Left cardiac atrium (tissue), 4 donors: Measurements from ENCODE around the gene ATXN10. TPM values are rescaled to one million over a fixed set of nuclear protein-coding genes. Genes with fewer than 3 reads are reported as not detected.
"Not testable (repeated sequence)": the region's sequence is repeated elsewhere in the genome, so short reads cannot be mapped to it uniquely, and the experiment has no call there.

Source experiments
- ATAC-seq, 2 donors: fragments of 200-7000 bp; cut with Tn5 transposase; one replicate each; pipeline ENCODE4 v1.9.1; 2020; ENCODE audit warnings: mild to moderate bottlenecking in 2 of 2, moderate library complexity in 2 of 2
- DNase-seq: peaks from one replicate; pipeline ENCODE4 v3.0.0-alpha.2; 2020
- intact Hi-C, 2 donors: fragments of 100-400 bp; cut with DNase I; formaldehyde crosslinking; loops; one replicate each; pipeline versions ENCODE4 v1.14.1 to v1.15.1; 2022 to 2023
- total RNA-seq, 2 donors: library from RNA; stranded (reverse); fragmentation: NEBNext Ultra II Directional; extraction: Animal tissue kit (Norgen Biotek cat#: 25700); gene quantifications; one replicate each; pipeline ENCODE4 v1.2.1, GENCODE V29; 2021
- donor health status: DM: no; HTN: yes; CAD: no.
- donor health status: DM: no; HTN: yes; CAD: no; lungs with severe emphysema.
- donor health status: DM: yes; HTN: yes; CAD: no.
- donor health status: Dilated cardiomyopathy.

ATXN10 gene
- total RNA-seq, 2 donors from 2014 or later = 129 to 143 TPM

GRCh38 chr22:45793161-45793560 lies 121.5 kb downstream of the ATXN10 start:
- no peak for DNase-seq
- ATAC-seq = no peak
- intact Hi-C loops = no loop called here

GRCh38 chr22:45793892-45794291 lies 122.3 kb downstream of the ATXN10 start:
- intact Hi-C loops = no loop called here
- ATAC-seq (no peak), DNase-seq (no peak)

- intact Hi-C loops, ATAC-seq, DNase-seq: not testable (repeated sequence)
These were observed 124.4 kb downstream of the ATXN10 start for GRCh38 chr22:45796009-45796408.

GRCh38 chr22:45799291-45799690 lies 127.7 kb downstream of the ATXN10 start:
- ATAC-seq = no peak
- DNase-seq = no peak
- intact Hi-C loops = no loop called here

- no peak for ATAC-seq
- no peak for DNase-seq
- intact Hi-C loops = no loop called here
These were observed 130.4 kb downstream of the ATXN10 start for GRCh38 chr22:45802054-45802453.

GRCh38 chr22:45804319-45804985 lies 132.8 kb downstream of the ATXN10 start:
- DNase-seq = no peak
- no peak for ATAC-seq
- intact Hi-C loops = no loop called here

- DNase-seq = no peak
- no peak for ATAC-seq
- intact Hi-C loops = no loop called here
These were observed 133.3 kb downstream of the ATXN10 start for GRCh38 chr22:45804986-45805325.

GRCh38 chr22:45805413-45805812 lies 133.8 kb downstream of the ATXN10 start:
- intact Hi-C loops = no loop called here
- DNase-seq (no peak), ATAC-seq (peak in 1 of 2 donors; percentile 55)

- intact Hi-C loops = no loop called here
- DNase-seq (no peak), ATAC-seq (no peak)
These were observed 135.7 kb downstream of the ATXN10 start for GRCh38 chr22:45807156-45807915.

- intact Hi-C loops = no loop called here
- no peak for ATAC-seq
- DNase-seq = no peak
These were observed 141.3 kb downstream of the ATXN10 start for GRCh38 chr22:45812910-45813309.

GRCh38 chr22:45814198-45814597 lies 142.6 kb downstream of the ATXN10 start:
- ATAC-seq (no peak), DNase-seq (no peak)

GRCh38 chr22:45816776-45817175 lies 145.1 kb downstream of the ATXN10 start:
- intact Hi-C loops = no loop called here
- ATAC-seq (no peak), DNase-seq (no peak)

More at GRCh38 chr22:45814198-45814597, 142.6 kb downstream of the ATXN10 start:
- intact Hi-C loops = no loop called here

GRCh38 chr22:45817745-45818423 lies 146.2 kb downstream of the ATXN10 start:
- ATAC-seq = peak; percentile 87 to 91
- intact Hi-C loops = no loop called here
- DNase-seq = peak; percentile 48

- ATAC-seq (no peak), DNase-seq (no peak)
- intact Hi-C loops = no loop called here
These were observed 146.9 kb downstream of the ATXN10 start for GRCh38 chr22:45818424-45819085.

GRCh38 chr22:45819305-45819704 lies 147.7 kb downstream of the ATXN10 start:
- intact Hi-C loops = no loop called here
- ATAC-seq = no peak
- no peak for DNase-seq

- DNase-seq = no peak
- ATAC-seq = no peak
- intact Hi-C loops = no loop called here
These were observed 151.7 kb downstream of the ATXN10 start for GRCh38 chr22:45823336-45823735.

GRCh38 chr22:45826520-45826919 lies 154.9 kb downstream of the ATXN10 start:
- ATAC-seq (no peak), DNase-seq (no peak)
- intact Hi-C loops = no loop called here

GRCh38 chr22:45828841-45829240 lies 157.2 kb downstream of the ATXN10 start:
- DNase-seq (no peak), ATAC-seq (no peak)
- intact Hi-C loops = no loop called here

- ATAC-seq = no peak
- intact Hi-C loops = loop anchor here in 1 of 2 donors (10.0 kb wide), 1 partner anchor 186 kb away; no protein-coding TSS in a partner anchor
- no peak for DNase-seq
These were observed 159.1 kb downstream of the ATXN10 start for GRCh38 chr22:45830531-45831245.
